ENCODE results near the gene BBS9. TPM values are rescaled to one million over a fixed set of nuclear protein-coding genes. Genes with fewer than 3 reads are reported as not detected.

The BBS9 gene
- total RNA-seq, 2 experiments from 2014 or later: 16.0 to 20.4 TPM

DNA sequence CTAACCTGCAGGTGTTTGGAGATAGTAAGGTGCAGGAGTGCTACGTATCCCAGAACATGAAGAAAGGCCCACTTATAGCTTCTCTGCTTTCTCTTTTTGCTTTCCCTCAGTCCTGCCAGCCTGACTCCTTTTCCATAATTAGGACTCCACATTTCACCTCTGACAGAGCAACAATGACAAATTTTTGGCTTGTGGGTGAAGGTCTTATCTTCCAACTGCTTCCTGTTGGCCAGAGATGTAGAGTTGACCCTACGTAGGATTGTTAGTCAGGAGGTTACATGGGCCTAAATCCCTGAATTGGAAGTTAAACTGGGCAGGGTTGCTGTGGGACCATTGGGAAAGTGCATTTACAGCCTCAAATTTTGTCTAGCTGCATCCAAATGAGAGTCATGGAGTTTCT, 41.5 kb upstream of the BBS9 start:
- Histone ChIP-seq H3K9me3 (ENCODE audit: control insufficient read depth in 1 of 2, insufficient read depth in 1 of 2, low read length in 2 of 2) (peaks cover 6 to 12% of the 10 kb centered on the region in 2 experiments), H3K27me3 (ENCODE audit: control insufficient read depth in 1 of 2, insufficient read depth in 2 of 2, low read length in 2 of 2) (no peaks in the 10 kb centered on the region), H3K4me3 (ENCODE audit: low read length) (no peak overlapping the region), H3K27ac (ENCODE audit: low read depth in 1 of 2, low read length in 2 of 2) (no peak overlapping the region), H3K36me3 (ENCODE audit: insufficient read depth, low read length) (no peaks in the 10 kb centered on the region), H3K4me1 (ENCODE audit: insufficient read depth, low read length) (no peaks in the 10 kb centered on the region)
- H3K9me3 Mint-ChIP-seq: no peaks in the 10 kb centered on the region
- no peaks in the 10 kb centered on the region for H3K4me1 Mint-ChIP-seq (ENCODE audit: low read depth)
- TF ChIP-seq, protein P1, sequence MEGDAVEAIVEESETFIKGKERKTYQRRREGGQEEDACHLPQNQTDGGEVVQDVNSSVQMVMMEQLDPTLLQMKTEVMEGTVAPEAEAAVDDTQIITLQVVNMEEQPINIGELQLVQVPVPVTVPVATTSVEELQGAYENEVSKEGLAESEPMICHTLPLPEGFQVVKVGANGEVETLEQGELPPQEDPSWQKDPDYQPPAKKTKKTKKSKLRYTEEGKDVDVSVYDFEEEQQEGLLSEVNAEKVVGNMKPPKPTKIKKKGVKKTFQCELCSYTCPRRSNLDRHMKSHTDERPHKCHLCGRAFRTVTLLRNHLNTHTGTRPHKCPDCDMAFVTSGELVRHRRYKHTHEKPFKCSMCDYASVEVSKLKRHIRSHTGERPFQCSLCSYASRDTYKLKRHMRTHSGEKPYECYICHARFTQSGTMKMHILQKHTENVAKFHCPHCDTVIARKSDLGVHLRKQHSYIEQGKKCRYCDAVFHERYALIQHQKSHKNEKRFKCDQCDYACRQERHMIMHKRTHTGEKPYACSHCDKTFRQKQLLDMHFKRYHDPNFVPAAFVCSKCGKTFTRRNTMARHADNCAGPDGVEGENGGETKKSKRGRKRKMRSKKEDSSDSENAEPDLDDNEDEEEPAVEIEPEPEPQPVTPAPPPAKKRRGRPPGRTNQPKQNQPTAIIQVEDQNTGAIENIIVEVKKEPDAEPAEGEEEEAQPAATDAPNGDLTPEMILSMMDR (IDR thresholded peaks at IDR 0.05): no peak
- ATAC-seq (ENCODE audit: poor library complexity) (no peak), DNase-seq (no peak)
- ChIA-PET CTCF (no interaction called here), POLR2A (no interaction called here)
- no peaks in the 10 kb centered on the region for H3K27me3 Mint-ChIP-seq
- H3K27ac Mint-ChIP-seq: no peak overlapping the region
- H3K36me3 Mint-ChIP-seq (ENCODE audit: low read depth): peaks cover 6% of the 10 kb centered on the region
- H3K4me3 Mint-ChIP-seq: no peak overlapping the region
- intact Hi-C loops (cut with DNase I, micrococcal nuclease): no loop called here

DNA sequence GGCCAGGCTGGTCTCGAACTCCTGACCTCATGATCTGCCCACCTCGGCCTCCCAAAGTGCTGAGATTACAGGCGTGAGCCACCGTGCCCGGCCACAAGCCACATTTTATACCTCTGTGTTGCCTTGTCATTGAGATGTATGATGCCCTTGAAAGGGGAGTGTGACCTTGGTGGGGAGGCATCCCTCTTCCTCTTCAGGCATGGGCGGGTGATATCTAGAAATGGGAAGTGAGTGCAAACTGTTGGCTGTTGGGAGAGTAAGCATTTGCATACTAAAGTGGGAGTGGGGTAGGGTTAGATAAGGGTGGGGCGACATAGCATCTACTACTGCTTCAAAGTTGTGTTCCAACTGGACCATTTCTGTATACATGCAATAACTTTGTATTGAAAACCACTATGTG, 40.2 kb upstream of the BBS9 start:
- Mint-ChIP-seq H3K27ac (no peak overlapping the region), H3K4me1 (ENCODE audit: low read depth) (no peaks in the 10 kb centered on the region), H3K9me3 (no peaks in the 10 kb centered on the region), H3K27me3 (no peaks in the 10 kb centered on the region), H3K4me3 (no peak overlapping the region), H3K36me3 (ENCODE audit: low read depth) (peaks cover 19% of the 10 kb centered on the region)
- Histone ChIP-seq H3K9me3 (ENCODE audit: control insufficient read depth in 1 of 2, insufficient read depth in 1 of 2, low read length in 2 of 2) (peaks cover 6 to 8% of the 10 kb centered on the region in 2 experiments), H3K36me3 (ENCODE audit: insufficient read depth, low read length) (peaks cover 8% of the 10 kb centered on the region), H3K27ac (ENCODE audit: low read depth in 1 of 2, low read length in 2 of 2) (no peak overlapping the region), H3K4me3 (ENCODE audit: low read length) (no peak overlapping the region), H3K4me1 (ENCODE audit: insufficient read depth, low read length) (no peaks in the 10 kb centered on the region), H3K27me3 (ENCODE audit: control insufficient read depth in 1 of 2, insufficient read depth in 2 of 2, low read length in 2 of 2) (no peaks in the 10 kb centered on the region)
- TF ChIP-seq, protein P1 (IDR thresholded peaks at IDR 0.05): no peak
- ChIA-PET POLR2A (no interaction called here), CTCF (no interaction called here)
- intact Hi-C loops (cut with DNase I, micrococcal nuclease): no loop called here
- DNase-seq (no peak), ATAC-seq (ENCODE audit: poor library complexity) (no peak)

DNA sequence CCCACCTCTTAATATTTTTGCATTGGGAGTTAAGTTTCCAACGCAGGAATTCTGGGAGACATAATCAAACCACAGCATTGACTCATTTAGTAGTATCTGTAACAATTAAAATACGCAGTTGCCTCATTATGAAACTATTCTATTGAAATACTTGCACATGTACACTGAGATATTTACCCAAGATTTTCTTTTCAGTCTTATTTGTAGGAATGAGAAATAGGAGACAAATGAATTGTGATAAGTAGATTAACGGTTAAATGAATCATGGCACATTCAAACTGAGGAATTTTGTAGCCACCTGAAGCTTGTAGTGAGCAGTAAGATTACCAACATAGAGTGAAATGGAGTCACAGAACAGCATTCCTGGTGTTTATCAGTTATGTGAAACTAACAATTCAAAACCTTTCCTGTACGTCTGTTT, 38.2 kb upstream of the BBS9 start:
- intact Hi-C loops (cut with DNase I, micrococcal nuclease): no loop called here
- DNase-seq (no peak), ATAC-seq (ENCODE audit: poor library complexity) (no peak)
- TF ChIP-seq, protein P1 (IDR thresholded peaks at IDR 0.05): no peak
- no peaks in the 10 kb centered on the region for H3K4me1 ChIP-seq (ENCODE audit: insufficient read depth, low read length)
- H3K27ac ChIP-seq (ENCODE audit: low read depth in 1 of 2, low read length in 2 of 2): no peak overlapping the region
- Mint-ChIP-seq H3K9me3 (no peaks in the 10 kb centered on the region), H3K4me3 (no peak overlapping the region), H3K27ac (no peak overlapping the region), H3K36me3 (ENCODE audit: low read depth) (peaks cover 33% of the 10 kb centered on the region), H3K4me1 (ENCODE audit: low read depth) (no peaks in the 10 kb centered on the region), H3K27me3 (no peaks in the 10 kb centered on the region)
- no peaks in the 10 kb centered on the region for H3K27me3 ChIP-seq (ENCODE audit: control insufficient read depth in 1 of 2, insufficient read depth in 2 of 2, low read length in 2 of 2)
- POLR2A ChIA-PET: no interaction called here
- CTCF ChIA-PET: no interaction called here
- H3K9me3 ChIP-seq (ENCODE audit: control insufficient read depth in 1 of 2, insufficient read depth in 1 of 2, low read length in 2 of 2): peaks cover 3 to 5% of the 10 kb centered on the region in 2 experiments
- H3K36me3 ChIP-seq (ENCODE audit: insufficient read depth, low read length): peaks cover 20% of the 10 kb centered on the region
- no peak overlapping the region for H3K4me3 ChIP-seq (ENCODE audit: low read length)
